Measurements from ENCODE around the gene CCDC57. TPM values are rescaled to one million over a fixed set of nuclear protein-coding genes. Genes with fewer than 3 reads are reported as not detected.

The CCDC57 gene
- total and polyA plus RNA-seq, 9 of the 15 experiments (the other 6 are each of a cell fraction or from before 2014, with no cell fraction given) = 0.83 to 36.2 (median 13.6) TPM

- TF ChIP-seq ATF7 (IDR thresholded peaks at IDR 0.05) = no peak; the same call in none of the 2 replicates
- TF ChIP-seq BRD4 (IDR thresholded peaks at IDR 0.05) = no peak
- TF ChIP-seq USF1 (CRISPR knock-in tag; IDR thresholded peaks at IDR 0.05) = no peak
- no peak for TF ChIP-seq ATF4 (CRISPR knock-in tag; IDR thresholded peaks at IDR 0.05)
- no peak for TF ChIP-seq CCAR2 (IDR thresholded peaks at IDR 0.05; ENCODE audit: low read depth, low read length)
- TF ChIP-seq MIER1 (IDR thresholded peaks at IDR 0.05; ENCODE audit: low read depth) = 0 out of 2 replicates have a peak, but pooled peaks have one; percentile 38
- TF ChIP-seq MXI1 (IDR thresholded peaks at IDR 0.05; ENCODE audit: low read depth, low read length) = no peak
- TF ChIP-seq U2AF1 (optimal IDR thresholded peaks at IDR 0.05; ENCODE audit: low read depth, low read length) = no peak
- TF ChIP-seq ZNF146 (CRISPR knock-in tag; IDR thresholded peaks at IDR 0.05; ENCODE audit: unreplicated experiment) = no peak
- TF ChIP-seq PRDM10 (IDR thresholded peaks at IDR 0.05; ENCODE audit: partially characterized antibody) = no peak
- TF ChIP-seq CBX1 (IDR thresholded peaks at IDR 0.05; ENCODE audit: low read depth) = peak; percentile 16; the same call in 1 of the 2 replicates
- no peak for TF ChIP-seq CREB3L1 (IDR thresholded peaks at IDR 0.05; ENCODE audit: borderline replicate concordance, low read depth)
- TF ChIP-seq AFF4 (CRISPR knock-in tag; IDR thresholded peaks at IDR 0.05) = 0 out of 2 replicates have a peak, but pooled peaks have one; percentile 45
- TF ChIP-seq ZNF57 (CRISPR knock-in tag; IDR thresholded peaks at IDR 0.05) = no peak
Measured at GRCh38 chr17:82238472-82239201, 26.0 kb upstream of the CCDC57 start (continued).
